HEK293 (cell line): ENCODE measurements around the gene DDIT3.

Source experiments
- CTCF ChIA-PET: fragments of 350-600 bp; formaldehyde crosslinking; extraction: SDS; loops from one replicate; lab custom pipeline; 2021; ENCODE audit warnings: antibody characterized with exemption; lab: Yijun Ruan, JAX
- POLR2A ChIA-PET: fragments of 300-600 bp; formaldehyde crosslinking; extraction: SDS; loops from one replicate; lab custom pipeline; 2020; ENCODE audit warnings: antibody characterized with exemption, inconsistent platforms; lab: Yijun Ruan, JAX
- H3K27ac ChIP-seq: fragments of 200-500 bp; sonication (Bioruptor generic); 2 replicates; pipeline ENCODE4 v1.5.1; 2014; ENCODE audit warnings: low read depth, low read length, control low read depth, inconsistent platforms; ENCODE audit errors: extremely low read depth
- H3K36me3 ChIP-seq, 2 experiments: fragments of 200-500 bp in 1 of 2; sonication (Bioruptor generic) in 1 of 2; 1 replicate in 1 of 2; 2 replicates in 1 of 2; pipeline ENCODE4 v1.5.1; 2014 to 2017; ENCODE audit warnings: inconsistent platforms in 2 of 2, low read length in 2 of 2; ENCODE audit not compliant: control insufficient read depth in 2 of 2, insufficient read depth in 1 of 2
- H3K4me1 ChIP-seq: fragments of 200-500 bp; sonication (Bioruptor generic); 2 replicates; pipeline ENCODE4 v1.5.1; 2014; ENCODE audit warnings: mild to moderate bottlenecking, low read length, inconsistent platforms; ENCODE audit not compliant: control insufficient read depth, insufficient read depth
- H3K4me3 ChIP-seq: 2 replicates; pipeline ENCODE4 v1.5.1; 2011; ENCODE audit warnings: low read depth, mild to moderate bottlenecking, control low read depth, low read length, moderate library complexity
- H3K9me3 ChIP-seq: fragments of 200-500 bp; sonication (Bioruptor generic); 2 replicates; pipeline ENCODE4 v1.5.1; 2014; ENCODE audit warnings: low read depth, low read length, inconsistent platforms; ENCODE audit not compliant: control insufficient read depth, insufficient read depth
- EGR2 ChIP-seq: fragments of 450-650 bp; formaldehyde crosslinking; IDR thresholded peaks from 2 replicates; pipeline ENCODE4 v1.5.1; 2016; ENCODE audit warnings: low read depth, missing biosample characterization, missing genetic modification characterization
- GLI2 ChIP-seq: fragments of 450-650 bp; formaldehyde crosslinking; IDR thresholded peaks from 2 replicates; pipeline ENCODE4; 2017; ENCODE audit warnings: missing biosample characterization, missing genetic modification characterization, low read depth, borderline replicate concordance
- IKZF3 ChIP-seq: fragments of 450-650 bp; IDR thresholded peaks from 2 replicates; pipeline ENCODE4 v1.5.0; 2018; ENCODE audit warnings: missing biosample characterization, mild to moderate bottlenecking, missing genetic modification characterization, moderate library complexity
- REST ChIP-seq: fragments of 450-650 bp; formaldehyde crosslinking; IDR thresholded peaks from 2 replicates; pipeline ENCODE4 v1.5.1; 2016; ENCODE audit warnings: missing biosample characterization, missing genetic modification characterization
- SCRT2 ChIP-seq: fragments of 450-650 bp; formaldehyde crosslinking; IDR thresholded peaks from 2 replicates; pipeline ENCODE4 v1.5.1; 2016; ENCODE audit warnings: missing biosample characterization, missing genetic modification characterization
- ZBTB6 ChIP-seq: fragments of 450-650 bp; formaldehyde crosslinking; IDR thresholded peaks from 2 replicates; pipeline ENCODE4 v1.5.1; 2017; ENCODE audit warnings: missing biosample characterization, missing genetic modification characterization
- ZFHX2 ChIP-seq: fragments of 450-650 bp; formaldehyde crosslinking; conservative IDR thresholded peaks from 2 replicates; pipeline ENCODE4 v1.5.1; 2016; ENCODE audit warnings: missing biosample characterization, missing genetic modification characterization
- ZNF148 ChIP-seq: fragments of 450-650 bp; formaldehyde crosslinking; IDR thresholded peaks from 2 replicates; pipeline ENCODE4 v1.5.0; 2017; ENCODE audit warnings: missing biosample characterization, missing genetic modification characterization, borderline replicate concordance
- ZNF19 ChIP-seq: fragments of 450-650 bp; formaldehyde crosslinking; IDR thresholded peaks from 2 replicates; pipeline ENCODE4; 2016; ENCODE audit warnings: missing biosample characterization, missing genetic modification characterization, low read depth
- ZNF274 ChIP-seq, 2 experiments: fragments of 200-500 bp in 1 of 2; fragments of 450-650 bp in 1 of 2; sonication (Bioruptor generic) in 1 of 2; formaldehyde crosslinking in 1 of 2; IDR thresholded peaks; 2 replicates each; pipeline versions ENCODE4 v1.5.1 to v1.6.1; 2014 to 2016; ENCODE audit warnings: borderline replicate concordance in 1 of 2, inconsistent platforms in 1 of 2, low read length in 1 of 2, missing biosample characterization in 1 of 2, missing genetic modification characterization in 1 of 2
- ZNF398 ChIP-seq: fragments of 450-650 bp; formaldehyde crosslinking; IDR thresholded peaks from 2 replicates; pipeline ENCODE4 v1.5.1; 2017; ENCODE audit warnings: missing biosample characterization, missing genetic modification characterization
- ZNF514 ChIP-seq: fragments of 450-650 bp; formaldehyde crosslinking; IDR thresholded peaks from 2 replicates; pipeline ENCODE4 v1.5.1; 2016; ENCODE audit warnings: missing biosample characterization, missing genetic modification characterization
- ZNF555 ChIP-seq: fragments of 450-650 bp; formaldehyde crosslinking; conservative IDR thresholded peaks from 2 replicates; pipeline ENCODE4 v1.5.1; 2017; ENCODE audit warnings: missing biosample characterization, mild to moderate bottlenecking, missing genetic modification characterization, inconsistent platforms
- ZNF596 ChIP-seq: fragments of 450-650 bp; IDR thresholded peaks from 2 replicates; pipeline ENCODE4 v1.5.0; 2018; ENCODE audit warnings: missing biosample characterization, mild to moderate bottlenecking, missing genetic modification characterization, moderate library complexity

The DDIT3 gene

GRCh38 chr12:57513266-57513665, 7.0 kb downstream of the DDIT3 start:
- no peaks in the 10 kb centered on the region for H3K9me3 ChIP-seq
- no peak overlapping the region for H3K27ac ChIP-seq
- POLR2A ChIA-PET: no interaction called here
- no peak overlapping the region for H3K4me3 ChIP-seq
- CTCF ChIA-PET: interaction anchor here (0.7 kb wide), 1 partner anchor 38 kb away, joined by 4 read pairs; no protein-coding TSS in a partner anchor
- no peaks in the 10 kb centered on the region for H3K4me1 ChIP-seq
- TF ChIP-seq ZNF148 (tag by site-specific recombination): no peak
- no peak for TF ChIP-seq ZNF555 (tag by site-specific recombination)
- TF ChIP-seq ZNF514 (tag by site-specific recombination): no peak
- TF ChIP-seq GLI2 (tag by site-specific recombination): no peak
- H3K36me3 ChIP-seq: peaks cover 55 to 91% of the 10 kb centered on the region in 2 experiments

GRCh38 chr12:57512665-57513064, 7.6 kb downstream of the DDIT3 start:
- CTCF ChIA-PET: no interaction called here

GRCh38 chr12:57511588-57512325, 8.6 kb downstream of the DDIT3 start:
- TF ChIP-seq ZNF274 (IDR thresholded peaks at IDR 0.05; ENCODE audit: low read length) (no peak), ZNF274 (tag by site-specific recombination; IDR thresholded peaks at IDR 0.05; ENCODE audit: borderline replicate concordance) (no peak), EGR2 (tag by site-specific recombination) (peak; percentile 59), ZFHX2 (tag by site-specific recombination) (peak; percentile 72), ZBTB6 (tag by site-specific recombination) (no peak), ZNF596 (no peak), IKZF3 (tag by site-specific recombination) (no peak), ZNF398 (tag by site-specific recombination) (no peak)
- H3K9me3 ChIP-seq: no peaks in the 10 kb centered on the region
- ChIA-PET CTCF (no interaction called here), POLR2A (interaction anchor here (0.7 to 1.9 kb wide), 3 partner anchors 8 to 109 kb away, joined by 3 to 8 read pairs (median 3); partner anchors contain the start of gene DDIT3)
- H3K4me1 ChIP-seq: no peaks in the 10 kb centered on the region
- H3K4me3 ChIP-seq: no peak overlapping the region
- H3K27ac ChIP-seq: no peak overlapping the region
- peaks cover 55 to 76% of the 10 kb centered on the region in 2 experiments for H3K36me3 ChIP-seq

More at GRCh38 chr12:57512665-57513064, 7.6 kb downstream of the DDIT3 start:
- peak; percentile 87 for TF ChIP-seq SCRT2
- peak; percentile 69 for TF ChIP-seq REST (tag by site-specific recombination)
- TF ChIP-seq ZNF19 (tag by site-specific recombination): no peak
- Histone ChIP-seq H3K27ac (no peak overlapping the region), H3K4me3 (no peak overlapping the region), H3K9me3 (no peaks in the 10 kb centered on the region), H3K4me1 (no peaks in the 10 kb centered on the region), H3K36me3 (peaks cover 55 to 85% of the 10 kb centered on the region in 2 experiments)
- POLR2A ChIA-PET: interaction anchor here (1.9 kb wide), 1 partner anchor 7 kb away, joined by 8 read pairs; the partner anchor contains the start of gene DDIT3
